ENCODE results near the gene PPFIBP2.

PPFIBP2 gene

DNA sequence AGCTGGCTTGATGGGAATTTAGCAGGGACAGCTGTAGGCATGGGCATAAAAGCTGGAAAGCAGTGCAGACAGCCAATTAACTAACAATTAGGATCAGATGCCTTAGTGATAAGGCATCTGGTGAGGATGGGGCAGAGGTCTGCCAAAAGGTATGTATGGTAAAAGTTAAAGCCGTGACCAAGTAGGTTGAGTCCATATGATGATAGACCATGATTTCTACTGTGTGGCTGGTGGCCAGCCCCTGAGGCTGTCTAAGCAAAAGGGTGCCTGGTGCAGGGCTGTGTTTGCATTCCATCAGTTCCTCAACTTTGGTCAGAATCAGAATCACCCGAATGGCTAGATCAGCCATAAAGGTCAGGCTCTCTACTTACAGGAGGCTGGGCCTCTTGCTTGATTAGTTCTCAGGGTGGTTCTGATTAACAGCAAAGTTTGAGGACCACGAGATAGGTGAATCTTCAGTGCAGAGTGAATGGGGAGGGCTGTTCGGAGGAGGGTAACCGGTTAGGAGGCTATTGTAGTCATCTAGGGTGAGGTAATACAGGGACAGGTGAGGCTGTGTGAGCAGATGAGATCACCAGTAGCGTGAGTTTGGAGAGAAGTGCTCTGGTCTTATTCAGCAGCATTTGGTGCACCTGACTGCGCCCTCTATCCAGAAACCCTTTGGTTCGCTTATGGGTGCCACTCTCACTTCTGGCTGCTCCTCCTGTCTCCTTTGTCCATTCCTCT, 27.2 kb downstream of the PPFIBP2 start:
- Histone ChIP-seq H3K9me3 (ENCODE audit: control insufficient read depth, low read length) (no peaks in the 10 kb centered on the region), H3K9ac (ENCODE audit: low read length) (no peak overlapping the region), H3K4me1 (ENCODE audit: control insufficient read depth, insufficient read depth, low read length) (peaks cover 35% of the 10 kb centered on the region), H3K4me3 (ENCODE audit: low read length) (no peak overlapping the region), H3K27me3 (replicated peaks; ENCODE audit: control insufficient read depth, insufficient read depth, low read length) (no peaks in the 10 kb centered on the region), H3K36me3 (ENCODE audit: control insufficient read depth, insufficient read depth, low read length, severe bottlenecking) (no peaks in the 10 kb centered on the region)
- no peak for DNase-seq (ENCODE audit: low read depth)

DNA sequence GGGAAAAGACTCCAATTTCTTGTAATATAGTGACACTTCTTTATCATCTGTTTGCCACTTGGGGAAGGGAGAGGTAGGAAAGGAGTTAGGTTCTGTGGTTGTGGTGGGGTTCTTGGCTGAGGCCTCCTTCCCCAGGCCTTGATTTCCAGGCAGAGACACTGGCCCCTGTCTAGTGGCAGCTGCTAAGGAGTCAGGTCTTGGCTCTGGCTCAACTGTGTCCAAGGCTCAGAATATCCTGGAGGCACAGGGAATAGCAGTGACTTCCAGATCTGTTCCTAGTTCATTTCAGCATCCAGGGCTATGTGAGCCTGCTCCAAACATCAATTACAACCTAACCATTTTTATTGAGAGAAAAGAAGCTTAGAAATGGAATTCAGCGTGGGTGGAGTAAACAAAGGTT, 29.5 kb downstream of the PPFIBP2 start:
- no peaks in the 10 kb centered on the region for H3K27me3 ChIP-seq (replicated peaks; ENCODE audit: control insufficient read depth, insufficient read depth, low read length)
- no peak overlapping the region for H3K4me3 ChIP-seq (ENCODE audit: low read length)
- H3K36me3 ChIP-seq (ENCODE audit: control insufficient read depth, insufficient read depth, low read length, severe bottlenecking): no peaks in the 10 kb centered on the region
- H3K9me3 ChIP-seq (ENCODE audit: control insufficient read depth, low read length): no peaks in the 10 kb centered on the region
- no peak overlapping the region for H3K9ac ChIP-seq (ENCODE audit: low read length)
- peaks cover 27% of the 10 kb centered on the region for H3K4me1 ChIP-seq (ENCODE audit: control insufficient read depth, insufficient read depth, low read length)
- no peak for DNase-seq (ENCODE audit: low read depth)

DNA sequence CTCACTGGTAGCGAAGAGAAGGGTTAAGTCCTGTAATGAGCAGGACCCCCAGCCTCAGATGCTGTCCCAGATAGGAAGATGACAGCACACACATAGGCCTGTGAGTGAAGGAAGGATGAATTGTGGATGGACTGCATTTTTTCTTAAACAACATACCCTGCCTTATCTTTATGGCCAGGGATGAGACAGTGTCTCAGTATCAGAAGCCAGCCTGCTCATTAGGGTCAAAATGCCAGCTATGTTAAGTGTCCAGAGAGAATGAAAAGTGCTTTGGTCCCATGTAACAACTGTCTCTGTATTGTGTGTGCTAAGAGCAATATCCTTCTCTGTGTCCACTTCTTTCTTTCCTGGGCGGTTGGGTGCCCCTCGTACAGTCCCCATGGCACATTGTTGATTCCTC, 30.2 kb downstream of the PPFIBP2 start:
- Histone ChIP-seq H3K4me1 (ENCODE audit: control insufficient read depth, insufficient read depth, low read length) (peaks cover 20% of the 10 kb centered on the region), H3K36me3 (ENCODE audit: control insufficient read depth, insufficient read depth, low read length, severe bottlenecking) (no peaks in the 10 kb centered on the region), H3K4me3 (ENCODE audit: low read length) (no peak overlapping the region), H3K27me3 (replicated peaks; ENCODE audit: control insufficient read depth, insufficient read depth, low read length) (no peaks in the 10 kb centered on the region), H3K9ac (ENCODE audit: low read length) (no peak overlapping the region), H3K9me3 (ENCODE audit: control insufficient read depth, low read length) (no peaks in the 10 kb centered on the region)
- no peak for DNase-seq (ENCODE audit: low read depth)

DNA sequence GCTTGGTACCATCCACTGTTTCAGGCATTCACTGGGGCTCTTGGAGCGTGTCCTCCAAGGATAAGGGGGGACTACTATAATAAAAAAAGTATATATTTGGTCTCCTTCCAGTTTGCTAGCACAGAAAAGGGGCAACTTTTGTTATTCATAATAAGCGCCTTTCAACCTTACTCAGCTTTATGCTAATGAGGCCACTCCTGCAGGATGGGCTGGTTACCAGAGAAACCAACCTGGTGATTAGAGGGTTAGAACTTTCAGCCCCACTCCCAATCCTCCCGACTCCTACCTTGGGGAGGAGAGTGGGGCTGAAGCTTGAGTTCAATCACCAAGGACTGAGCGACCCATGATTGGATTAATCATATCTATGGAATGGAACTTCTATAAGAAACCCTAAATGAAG, 31.8 kb downstream of the PPFIBP2 start:
- no peak overlapping the region for H3K4me3 ChIP-seq (ENCODE audit: low read length)
- no peak overlapping the region for H3K9ac ChIP-seq (ENCODE audit: low read length)
- no peaks in the 10 kb centered on the region for H3K36me3 ChIP-seq (ENCODE audit: control insufficient read depth, insufficient read depth, low read length, severe bottlenecking)
- H3K9me3 ChIP-seq (ENCODE audit: control insufficient read depth, low read length): no peaks in the 10 kb centered on the region
- no peaks in the 10 kb centered on the region for H3K27me3 ChIP-seq (replicated peaks; ENCODE audit: control insufficient read depth, insufficient read depth, low read length)
- H3K4me1 ChIP-seq (ENCODE audit: control insufficient read depth, insufficient read depth, low read length): peaks cover 16% of the 10 kb centered on the region
- no peak for DNase-seq (ENCODE audit: low read depth)

DNA sequence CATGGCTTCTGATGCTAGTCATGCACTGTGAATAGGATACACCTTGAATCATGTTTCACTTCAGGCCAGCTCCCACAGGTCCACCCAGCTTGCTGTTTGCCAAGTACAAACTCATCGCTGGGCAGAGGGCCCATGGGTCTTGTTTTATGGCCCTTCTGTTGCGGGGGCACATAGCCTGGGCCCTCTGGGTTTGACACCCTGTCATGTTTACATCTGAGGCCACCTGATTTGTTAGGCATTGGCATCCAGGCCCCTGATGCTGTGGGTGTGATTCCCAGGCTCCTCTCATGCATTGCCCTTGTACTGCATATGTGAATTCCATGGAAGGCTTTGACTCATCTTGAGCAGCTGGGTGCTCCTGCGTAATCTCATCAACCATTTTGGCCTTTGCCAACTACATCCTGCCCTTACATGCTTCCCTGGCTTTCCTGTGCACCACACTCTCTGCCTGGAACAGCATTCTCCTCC, 32.6 kb downstream of the PPFIBP2 start:
- peaks cover 23% of the 10 kb centered on the region for H3K4me1 ChIP-seq (ENCODE audit: control insufficient read depth, insufficient read depth, low read length)
- H3K4me3 ChIP-seq (ENCODE audit: low read length): no peak overlapping the region
- no peaks in the 10 kb centered on the region for H3K9me3 ChIP-seq (ENCODE audit: control insufficient read depth, low read length)
- DNase-seq (ENCODE audit: low read depth): no peak
- H3K36me3 ChIP-seq (ENCODE audit: control insufficient read depth, insufficient read depth, low read length, severe bottlenecking): no peaks in the 10 kb centered on the region
- no peaks in the 10 kb centered on the region for H3K27me3 ChIP-seq (replicated peaks; ENCODE audit: control insufficient read depth, insufficient read depth, low read length)
- no peak overlapping the region for H3K9ac ChIP-seq (ENCODE audit: low read length)

DNA sequence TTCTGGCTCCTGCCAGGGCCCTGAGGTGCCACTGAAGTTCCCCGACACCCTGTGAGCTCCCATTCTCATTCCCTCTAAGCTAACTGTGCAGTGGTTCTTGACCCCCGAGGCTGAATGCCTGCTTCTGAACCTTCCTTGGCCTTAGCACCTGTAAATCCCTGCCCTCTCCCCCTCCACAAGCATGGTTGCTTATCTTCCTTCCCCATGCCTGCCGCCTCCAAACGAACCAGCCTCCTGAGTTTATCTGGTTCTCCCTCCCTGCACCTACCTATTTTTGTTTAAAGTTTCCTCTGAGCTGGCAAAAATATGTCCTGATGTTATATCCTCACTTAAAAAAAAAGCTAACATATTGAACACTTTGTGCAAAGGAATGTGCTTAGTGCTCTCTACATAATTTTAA, 33.9 kb downstream of the PPFIBP2 start:
- no peaks in the 10 kb centered on the region for H3K9me3 ChIP-seq (ENCODE audit: control insufficient read depth, low read length)
- no peak overlapping the region for H3K4me3 ChIP-seq (ENCODE audit: low read length)
- DNase-seq (ENCODE audit: low read depth): no peak
- H3K27me3 ChIP-seq (replicated peaks; ENCODE audit: control insufficient read depth, insufficient read depth, low read length): no peaks in the 10 kb centered on the region
- H3K36me3 ChIP-seq (ENCODE audit: control insufficient read depth, insufficient read depth, low read length, severe bottlenecking): no peaks in the 10 kb centered on the region
- no peak overlapping the region for H3K9ac ChIP-seq (ENCODE audit: low read length)
- H3K4me1 ChIP-seq (ENCODE audit: control insufficient read depth, insufficient read depth, low read length): peaks cover 32% of the 10 kb centered on the region

DNA sequence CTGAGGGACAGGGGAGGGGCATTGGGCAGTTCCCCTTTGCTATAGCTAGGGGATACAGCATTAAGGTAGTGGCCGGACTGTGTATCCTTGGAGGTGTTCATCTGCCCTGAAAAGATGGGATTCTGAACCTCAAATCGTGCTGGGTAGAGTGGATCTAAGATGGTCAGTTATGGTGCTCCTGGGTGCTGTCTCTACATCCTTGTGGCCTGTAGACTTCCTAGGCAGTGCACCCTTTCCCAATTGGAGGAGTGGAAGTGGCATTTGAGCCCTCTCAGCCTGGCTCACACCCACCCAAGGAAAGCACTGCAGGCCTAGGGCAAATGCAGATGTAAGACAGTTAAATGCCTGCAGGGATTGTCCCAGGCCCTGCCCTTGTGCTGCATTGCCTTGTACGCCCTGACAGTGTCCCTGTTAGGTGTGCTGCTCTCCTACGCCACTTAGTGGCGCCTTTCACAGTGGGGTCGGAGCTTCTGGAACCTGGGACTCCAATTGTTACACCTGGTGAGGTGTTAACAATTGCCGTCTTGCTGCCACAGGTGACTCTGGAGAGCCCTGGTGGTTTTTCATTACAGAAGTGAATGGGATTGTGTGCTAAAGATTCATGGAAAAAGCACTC, 35.0 kb downstream of the PPFIBP2 start:
- no peak overlapping the region for H3K9ac ChIP-seq (ENCODE audit: low read length)
- H3K4me3 ChIP-seq (ENCODE audit: low read length): no peak overlapping the region
- no peaks in the 10 kb centered on the region for H3K9me3 ChIP-seq (ENCODE audit: control insufficient read depth, low read length)
- H3K4me1 ChIP-seq (ENCODE audit: control insufficient read depth, insufficient read depth, low read length): peaks cover 25% of the 10 kb centered on the region
- DNase-seq (ENCODE audit: low read depth): no peak
- H3K27me3 ChIP-seq (replicated peaks; ENCODE audit: control insufficient read depth, insufficient read depth, low read length): no peaks in the 10 kb centered on the region
- H3K36me3 ChIP-seq (ENCODE audit: control insufficient read depth, insufficient read depth, low read length, severe bottlenecking): no peaks in the 10 kb centered on the region

DNA sequence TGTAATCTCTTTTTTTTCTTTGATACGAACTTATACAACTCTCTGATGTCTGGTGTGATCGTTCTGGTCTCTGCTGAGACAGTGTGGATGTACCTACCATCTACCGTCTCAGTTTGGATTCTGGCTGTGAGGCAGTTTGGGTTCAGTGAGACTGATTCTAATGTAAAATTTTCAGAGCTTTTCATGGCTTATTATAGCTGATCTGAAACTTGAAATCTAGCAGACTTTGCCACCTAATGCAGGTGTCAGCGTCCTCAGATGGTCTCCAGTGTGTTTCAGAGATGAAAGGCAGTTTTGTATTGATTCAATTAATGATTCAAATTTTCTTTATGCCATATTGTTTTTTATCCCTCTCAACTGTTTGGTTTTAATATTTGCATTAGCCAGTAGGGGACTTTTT, 35.9 kb downstream of the PPFIBP2 start:
- Histone ChIP-seq H3K9me3 (ENCODE audit: control insufficient read depth, low read length) (no peaks in the 10 kb centered on the region), H3K4me1 (ENCODE audit: control insufficient read depth, insufficient read depth, low read length) (peaks cover 30% of the 10 kb centered on the region), H3K4me3 (ENCODE audit: low read length) (no peak overlapping the region), H3K27me3 (replicated peaks; ENCODE audit: control insufficient read depth, insufficient read depth, low read length) (no peaks in the 10 kb centered on the region), H3K9ac (ENCODE audit: low read length) (no peak overlapping the region), H3K36me3 (ENCODE audit: control insufficient read depth, insufficient read depth, low read length, severe bottlenecking) (no peaks in the 10 kb centered on the region)
- DNase-seq (ENCODE audit: low read depth): no peak

DNA sequence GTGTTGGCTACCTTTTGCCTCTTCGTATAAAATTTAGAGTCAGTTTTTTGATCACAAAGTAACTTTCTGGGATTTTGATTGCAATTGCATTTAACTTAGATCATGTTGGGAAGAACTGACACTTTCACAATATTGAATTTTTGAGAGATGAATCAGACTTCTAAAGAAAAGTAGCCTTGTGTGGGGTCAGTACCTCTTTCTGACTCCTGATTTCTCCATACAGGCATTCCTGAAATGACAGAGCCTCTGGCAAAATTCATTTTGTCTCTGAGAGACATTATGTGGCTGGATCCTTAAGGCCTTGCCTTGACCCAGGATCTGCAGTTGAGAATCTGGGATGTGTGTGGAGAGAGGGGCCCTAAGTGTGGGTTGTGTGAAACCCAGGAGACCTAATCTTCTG, 37.8 kb downstream of the PPFIBP2 start:
- peak; percentile 82 for DNase-seq (ENCODE audit: low read depth)
- Histone ChIP-seq H3K4me3 (ENCODE audit: low read length) (peak overlapping the region; percentile 40), H3K9ac (ENCODE audit: low read length) (peak overlapping the region; percentile 31), H3K4me1 (ENCODE audit: control insufficient read depth, insufficient read depth, low read length) (peaks cover 42% of the 10 kb centered on the region), H3K9me3 (ENCODE audit: control insufficient read depth, low read length) (no peaks in the 10 kb centered on the region), H3K36me3 (ENCODE audit: control insufficient read depth, insufficient read depth, low read length, severe bottlenecking) (no peaks in the 10 kb centered on the region), H3K27me3 (replicated peaks; ENCODE audit: control insufficient read depth, insufficient read depth, low read length) (no peaks in the 10 kb centered on the region)

DNA sequence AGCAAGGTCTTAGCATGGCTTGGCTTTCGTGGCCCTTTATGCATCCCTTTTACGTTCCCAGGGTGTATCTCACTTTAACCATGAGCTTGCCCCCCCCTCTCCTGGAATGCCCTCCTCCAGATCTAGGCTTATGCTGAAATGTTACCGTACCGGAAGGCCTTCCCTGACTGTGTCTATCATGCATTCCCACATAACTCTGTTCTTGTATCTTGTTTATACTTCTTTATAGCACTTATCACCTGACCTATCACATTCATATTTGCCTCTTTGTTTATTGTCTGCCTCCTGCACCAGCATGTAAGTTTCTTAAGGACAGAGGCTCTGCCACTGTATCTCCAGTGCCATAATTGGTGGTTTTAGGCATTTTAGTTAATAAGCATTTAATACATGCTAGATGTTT, 38.9 kb downstream of the PPFIBP2 start:
- Histone ChIP-seq H3K9ac (ENCODE audit: low read length) (no peak overlapping the region), H3K36me3 (ENCODE audit: control insufficient read depth, insufficient read depth, low read length, severe bottlenecking) (no peaks in the 10 kb centered on the region), H3K9me3 (ENCODE audit: control insufficient read depth, low read length) (no peaks in the 10 kb centered on the region), H3K27me3 (replicated peaks; ENCODE audit: control insufficient read depth, insufficient read depth, low read length) (no peaks in the 10 kb centered on the region), H3K4me3 (ENCODE audit: low read length) (no peak overlapping the region), H3K4me1 (ENCODE audit: control insufficient read depth, insufficient read depth, low read length) (peaks cover 42% of the 10 kb centered on the region)
- DNase-seq (ENCODE audit: low read depth): no peak

DNA sequence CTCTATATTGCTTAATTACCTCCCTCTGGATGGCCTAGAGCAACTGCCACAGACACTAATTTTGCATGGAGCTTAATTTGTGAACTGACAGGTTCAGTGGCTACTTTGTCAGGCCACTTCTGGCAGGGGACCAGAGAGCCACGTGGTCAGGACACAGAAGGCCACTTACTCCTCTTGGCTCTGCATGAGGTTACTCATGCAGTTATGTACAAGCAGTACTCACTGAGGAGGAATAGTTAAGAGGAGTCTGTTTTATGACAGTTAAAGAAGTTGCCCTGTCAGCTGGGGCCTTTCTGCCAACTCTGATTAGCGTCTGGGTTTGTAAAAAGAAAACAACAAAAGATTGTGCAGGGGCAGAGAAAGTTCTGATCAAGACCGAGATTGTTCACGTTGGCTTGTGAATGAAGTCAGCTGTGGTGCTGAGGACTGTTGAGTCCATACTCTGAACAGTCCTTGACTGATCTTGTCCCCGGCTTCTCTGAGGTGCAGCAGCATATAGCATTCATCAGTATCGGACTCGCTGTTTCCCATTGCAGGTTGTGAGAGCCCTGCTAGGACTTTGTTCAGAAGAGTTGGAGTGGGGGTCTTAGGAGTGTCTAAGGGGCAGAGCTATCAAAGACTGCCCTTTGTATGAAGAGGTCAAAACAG, 41.4 kb downstream of the PPFIBP2 start:
- peaks cover 52% of the 10 kb centered on the region for H3K4me1 ChIP-seq (ENCODE audit: control insufficient read depth, insufficient read depth, low read length)
- H3K9me3 ChIP-seq (ENCODE audit: control insufficient read depth, low read length): no peaks in the 10 kb centered on the region
- H3K27me3 ChIP-seq (replicated peaks; ENCODE audit: control insufficient read depth, insufficient read depth, low read length): no peaks in the 10 kb centered on the region
- peak; percentile 47 for DNase-seq (ENCODE audit: low read depth)
- H3K4me3 ChIP-seq (ENCODE audit: low read length): peak overlapping the region; percentile 54
- peak overlapping the region; percentile 34 for H3K9ac ChIP-seq (ENCODE audit: low read length)
- H3K36me3 ChIP-seq (ENCODE audit: control insufficient read depth, insufficient read depth, low read length, severe bottlenecking): no peaks in the 10 kb centered on the region

Data from adipocyte (in vitro differentiated cells).